Chondrocyte (in vitro differentiated cells): ENCODE measurements around the gene PDHX. TPM values are rescaled to one million over a fixed set of nuclear protein-coding genes. Genes with fewer than 3 reads are reported as not detected.

ENCODE experiments used
- DNase-seq: peaks from one replicate; pipeline ENCODE4 v3.0.0; 2021; ENCODE audit warnings: mixed read lengths, low spot score
- H3K27ac Mint-ChIP-seq: one replicate; pipeline ENCODE4 v1.8.0; 2021; ENCODE audit warnings: mild to moderate bottlenecking, moderate library complexity, mixed read lengths; ENCODE audit not compliant: unreplicated experiment
- H3K27me3 Mint-ChIP-seq: 2 replicates; pipeline ENCODE4 v1.8.0; 2021; ENCODE audit warnings: low read depth, mixed read lengths
- H3K36me3 Mint-ChIP-seq: 2 replicates; pipeline ENCODE4 v1.8.0; 2021; ENCODE audit warnings: low read depth, mixed read lengths
- H3K4me1 Mint-ChIP-seq: 2 replicates; pipeline ENCODE4 v1.8.0; 2021; ENCODE audit warnings: low read depth, mild to moderate bottlenecking, mixed read lengths
- H3K4me3 Mint-ChIP-seq: one replicate; pipeline ENCODE4 v1.8.0; 2021; ENCODE audit warnings: mild to moderate bottlenecking, moderate library complexity, mixed read lengths; ENCODE audit not compliant: unreplicated experiment
- H3K9me3 Mint-ChIP-seq: 2 replicates; pipeline ENCODE4 v1.8.0; 2021; ENCODE audit warnings: low read depth, mixed read lengths
- total RNA-seq: library from RNA; stranded (reverse); gene quantifications from 3 replicates; pipeline ENCODE4 v1.2.1, GENCODE V29; 2021
- TF ChIP-seq, protein P1 (sequence below): fragments of 200-600 bp; sonication (generic); IDR thresholded peaks from 2 replicates; pipeline ENCODE4 v1.5.0; 2021; ENCODE audit warnings: antibody characterized with exemption, mild to moderate bottlenecking, moderate library complexity

Gene PDHX
- total RNA-seq, 1 donor from 2014 or later = 38.8 TPM

DNA sequence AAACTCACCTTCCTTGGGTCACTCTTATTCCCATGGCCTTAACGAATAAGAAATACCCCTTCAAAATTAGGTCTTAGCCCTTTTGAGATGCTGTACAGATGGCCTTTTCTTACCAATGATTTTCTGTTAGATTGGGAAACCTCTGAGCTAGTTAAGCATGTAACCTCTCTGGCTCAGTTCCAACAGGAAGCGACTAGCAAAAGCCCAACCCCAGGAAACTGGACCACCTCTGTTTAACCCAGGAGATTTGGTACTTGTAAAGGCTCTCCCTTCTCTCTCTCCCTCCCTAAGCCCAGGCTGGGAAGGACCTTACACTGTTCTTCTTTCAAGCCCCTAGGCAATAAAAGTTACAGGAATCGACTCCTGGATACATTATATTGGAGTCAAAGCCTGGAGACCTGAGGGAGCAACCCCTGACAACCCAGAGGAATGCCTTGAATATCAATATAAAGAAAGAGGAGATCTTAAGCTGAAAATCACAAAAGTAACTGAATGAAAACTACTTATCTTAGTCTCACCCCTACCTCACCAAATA, 11.9 kb upstream of the PDHX start:
- H3K9me3 Mint-ChIP-seq = peaks cover 9% of the 10 kb centered on the region
- H3K36me3 Mint-ChIP-seq = peaks cover 3% of the 10 kb centered on the region
- no peaks in the 10 kb centered on the region for H3K27me3 Mint-ChIP-seq
- TF ChIP-seq, protein P1, sequence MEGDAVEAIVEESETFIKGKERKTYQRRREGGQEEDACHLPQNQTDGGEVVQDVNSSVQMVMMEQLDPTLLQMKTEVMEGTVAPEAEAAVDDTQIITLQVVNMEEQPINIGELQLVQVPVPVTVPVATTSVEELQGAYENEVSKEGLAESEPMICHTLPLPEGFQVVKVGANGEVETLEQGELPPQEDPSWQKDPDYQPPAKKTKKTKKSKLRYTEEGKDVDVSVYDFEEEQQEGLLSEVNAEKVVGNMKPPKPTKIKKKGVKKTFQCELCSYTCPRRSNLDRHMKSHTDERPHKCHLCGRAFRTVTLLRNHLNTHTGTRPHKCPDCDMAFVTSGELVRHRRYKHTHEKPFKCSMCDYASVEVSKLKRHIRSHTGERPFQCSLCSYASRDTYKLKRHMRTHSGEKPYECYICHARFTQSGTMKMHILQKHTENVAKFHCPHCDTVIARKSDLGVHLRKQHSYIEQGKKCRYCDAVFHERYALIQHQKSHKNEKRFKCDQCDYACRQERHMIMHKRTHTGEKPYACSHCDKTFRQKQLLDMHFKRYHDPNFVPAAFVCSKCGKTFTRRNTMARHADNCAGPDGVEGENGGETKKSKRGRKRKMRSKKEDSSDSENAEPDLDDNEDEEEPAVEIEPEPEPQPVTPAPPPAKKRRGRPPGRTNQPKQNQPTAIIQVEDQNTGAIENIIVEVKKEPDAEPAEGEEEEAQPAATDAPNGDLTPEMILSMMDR = no peak
- no peak overlapping the region for H3K27ac Mint-ChIP-seq
- H3K4me1 Mint-ChIP-seq = no peaks in the 10 kb centered on the region
- DNase-seq = no peak
- H3K4me3 Mint-ChIP-seq = no peak overlapping the region

DNA sequence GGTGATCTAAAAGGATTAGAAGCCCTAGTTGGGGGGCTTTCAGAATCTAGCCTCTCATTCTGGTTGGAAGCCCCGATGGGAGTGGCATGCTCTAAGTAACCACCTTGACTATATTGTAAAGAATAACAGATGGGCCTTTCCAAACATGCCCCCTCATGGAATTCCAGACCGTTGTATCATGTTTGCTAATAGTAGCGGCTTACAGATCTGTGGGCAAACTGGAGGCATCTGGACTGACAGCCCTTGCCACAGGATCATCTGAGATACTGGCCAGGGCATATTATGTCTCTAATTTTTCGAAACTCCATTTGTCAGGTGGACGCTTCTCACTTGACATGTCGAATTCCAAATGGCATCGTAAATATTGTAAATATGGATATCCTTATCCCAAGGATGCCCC, 10.8 kb upstream of the PDHX start:
- no peaks in the 10 kb centered on the region for H3K4me1 Mint-ChIP-seq
- H3K27ac Mint-ChIP-seq = no peak overlapping the region
- no peak for DNase-seq
- H3K27me3 Mint-ChIP-seq = no peaks in the 10 kb centered on the region
- H3K4me3 Mint-ChIP-seq = no peak overlapping the region
- no peaks in the 10 kb centered on the region for H3K9me3 Mint-ChIP-seq
- H3K36me3 Mint-ChIP-seq = no peaks in the 10 kb centered on the region
- TF ChIP-seq, protein P1 = no peak

DNA sequence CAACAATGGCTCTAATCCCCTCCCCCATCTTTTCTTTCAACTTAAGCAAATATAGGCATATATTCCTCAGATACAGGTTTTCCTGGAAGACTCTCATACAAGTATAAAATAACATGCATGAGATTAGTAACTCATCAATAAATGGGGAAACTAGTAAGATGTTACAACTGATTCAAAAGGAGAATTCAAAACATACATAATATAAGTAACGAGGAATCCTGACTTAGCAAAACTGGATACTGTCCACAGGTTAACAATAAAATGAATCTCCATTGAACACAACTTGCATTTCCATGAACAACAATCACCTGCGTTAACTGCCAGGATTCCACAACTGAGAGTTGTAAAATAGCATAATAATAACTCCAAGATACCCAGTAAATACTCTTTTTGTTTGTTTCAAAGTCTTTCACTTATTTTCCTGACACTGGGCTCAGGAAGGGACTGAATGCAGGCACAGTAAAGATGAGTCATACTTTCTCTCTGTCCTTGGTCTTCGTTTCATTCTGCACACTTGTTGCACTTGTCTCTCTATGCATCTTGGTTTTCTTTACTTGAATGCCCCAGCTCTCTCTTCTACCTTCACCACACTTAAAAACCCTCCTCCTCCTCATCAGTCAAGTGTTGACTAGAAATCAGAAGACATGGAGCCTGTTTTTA, 8.4 kb upstream of the PDHX start:
- no peaks in the 10 kb centered on the region for H3K9me3 Mint-ChIP-seq
- no peak for DNase-seq
- no peak overlapping the region for H3K4me3 Mint-ChIP-seq
- no peaks in the 10 kb centered on the region for H3K4me1 Mint-ChIP-seq
- TF ChIP-seq, protein P1 = no peak
- H3K27ac Mint-ChIP-seq = no peak overlapping the region
- no peaks in the 10 kb centered on the region for H3K36me3 Mint-ChIP-seq
- no peaks in the 10 kb centered on the region for H3K27me3 Mint-ChIP-seq

DNA sequence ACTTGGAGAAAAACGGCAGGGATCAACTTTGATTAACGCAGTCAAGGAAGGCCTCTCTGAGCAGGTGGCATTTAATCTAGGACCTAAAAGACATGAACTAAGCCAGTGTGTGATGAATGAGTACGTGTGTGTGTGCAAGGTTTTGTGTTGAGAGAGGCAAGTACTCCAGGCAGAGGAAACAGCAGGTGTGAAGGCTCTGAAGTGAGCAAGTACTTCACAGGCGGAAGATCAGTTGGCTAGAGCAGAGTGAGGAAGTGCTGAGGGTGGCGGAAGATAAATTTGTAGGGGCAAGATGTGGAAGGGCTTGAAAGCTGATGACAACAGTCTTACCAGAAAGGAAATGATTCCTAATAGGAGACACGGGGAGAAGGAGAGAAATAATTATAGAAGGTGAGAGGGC, 7.0 kb upstream of the PDHX start:
- H3K27me3 Mint-ChIP-seq = no peaks in the 10 kb centered on the region
- no peak for DNase-seq
- H3K36me3 Mint-ChIP-seq = no peaks in the 10 kb centered on the region
- no peak overlapping the region for H3K27ac Mint-ChIP-seq
- no peak overlapping the region for H3K4me3 Mint-ChIP-seq
- TF ChIP-seq, protein P1 = no peak
- H3K9me3 Mint-ChIP-seq = no peaks in the 10 kb centered on the region
- no peaks in the 10 kb centered on the region for H3K4me1 Mint-ChIP-seq

DNA sequence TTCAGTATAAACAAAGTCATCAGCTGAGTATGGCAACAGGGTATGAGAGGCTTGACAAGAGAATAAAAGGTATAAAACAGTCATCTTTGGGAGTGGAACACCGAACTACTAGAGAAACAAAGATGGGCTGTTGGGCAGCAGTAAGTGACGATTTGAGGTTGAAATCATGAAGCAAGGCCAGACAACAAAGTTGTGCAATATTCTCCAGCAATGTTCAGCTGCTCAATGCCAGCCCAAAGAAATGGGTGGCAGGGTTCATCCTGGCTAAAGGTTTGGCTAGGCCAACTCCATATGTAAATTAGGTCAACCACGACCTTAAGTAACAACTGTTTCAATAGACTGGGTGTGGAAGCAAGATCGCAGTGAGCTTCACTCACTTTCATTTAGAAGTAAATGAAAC, 6.5 kb upstream of the PDHX start:
- TF ChIP-seq, protein P1 = no peak
- Mint-ChIP-seq H3K4me3 (no peak overlapping the region), H3K36me3 (no peaks in the 10 kb centered on the region), H3K27me3 (no peaks in the 10 kb centered on the region), H3K9me3 (no peaks in the 10 kb centered on the region), H3K27ac (no peak overlapping the region), H3K4me1 (peaks cover under 1% of the 10 kb centered on the region)
- no peak for DNase-seq
